ENCODE measurements around the gene LRRIQ1. TPM values are rescaled to one million over a fixed set of nuclear protein-coding genes. Genes with fewer than 3 reads are reported as not detected.
"Not testable (repeated sequence)": the region's sequence is repeated elsewhere in the genome, so short reads cannot be mapped to it uniquely, and the experiment has no call there.

Gene LRRIQ1
- total RNA-seq, 1 donor from 2014 or later: not detected

- H3K9me3 Mint-ChIP-seq (ENCODE audit: unreplicated experiment): no peaks in the 10 kb centered on the region
- no peak for TF ChIP-seq CTCF (IDR thresholded peaks at IDR 0.05)
- no peak for DNase-seq (ENCODE audit: extremely low spot score, unreplicated experiment)
- H3K4me3 Mint-ChIP-seq (ENCODE audit: unreplicated experiment): no peak overlapping the region
- H3K27ac Mint-ChIP-seq (ENCODE audit: unreplicated experiment): no peak overlapping the region
- no peaks in the 10 kb centered on the region for H3K4me1 Mint-ChIP-seq (ENCODE audit: unreplicated experiment)
- no peaks in the 10 kb centered on the region for H3K27me3 Mint-ChIP-seq (ENCODE audit: unreplicated experiment)
- no peaks in the 10 kb centered on the region for H3K36me3 Mint-ChIP-seq (ENCODE audit: unreplicated experiment)
Measured at GRCh38 chr12:85190728-85191127, 154.6 kb downstream of the LRRIQ1 start.

GRCh38 chr12:85203809-85204208 is 167.7 kb downstream of the LRRIQ1 start:
- not testable (repeated sequence) for H3K36me3 Mint-ChIP-seq (ENCODE audit: unreplicated experiment); H3K4me3 Mint-ChIP-seq (ENCODE audit: unreplicated experiment); DNase-seq (ENCODE audit: extremely low spot score, unreplicated experiment); H3K4me1 Mint-ChIP-seq (ENCODE audit: unreplicated experiment); H3K27ac Mint-ChIP-seq (ENCODE audit: unreplicated experiment); H3K9me3 Mint-ChIP-seq (ENCODE audit: unreplicated experiment); H3K27me3 Mint-ChIP-seq (ENCODE audit: unreplicated experiment)

- no peak for TF ChIP-seq CTCF (IDR thresholded peaks at IDR 0.05)
- no peaks in the 10 kb centered on the region for H3K36me3 Mint-ChIP-seq (ENCODE audit: unreplicated experiment)
- DNase-seq (ENCODE audit: extremely low spot score, unreplicated experiment): no peak
- no peak overlapping the region for H3K27ac Mint-ChIP-seq (ENCODE audit: unreplicated experiment)
- peaks cover 6% of the 10 kb centered on the region for H3K27me3 Mint-ChIP-seq (ENCODE audit: unreplicated experiment)
- H3K4me1 Mint-ChIP-seq (ENCODE audit: unreplicated experiment): no peaks in the 10 kb centered on the region
- no peak overlapping the region for H3K4me3 Mint-ChIP-seq (ENCODE audit: unreplicated experiment)
- H3K9me3 Mint-ChIP-seq (ENCODE audit: unreplicated experiment): peaks cover 10% of the 10 kb centered on the region
Measured at GRCh38 chr12:85206543-85206942, 170.4 kb downstream of the LRRIQ1 start.

- H3K4me1 Mint-ChIP-seq (ENCODE audit: unreplicated experiment); H3K36me3 Mint-ChIP-seq (ENCODE audit: unreplicated experiment); H3K9me3 Mint-ChIP-seq (ENCODE audit: unreplicated experiment); H3K27ac Mint-ChIP-seq (ENCODE audit: unreplicated experiment); H3K4me3 Mint-ChIP-seq (ENCODE audit: unreplicated experiment); DNase-seq (ENCODE audit: extremely low spot score, unreplicated experiment): not testable (repeated sequence)
- peaks cover 15% of the 10 kb centered on the region for H3K27me3 Mint-ChIP-seq (ENCODE audit: unreplicated experiment)
Measured at GRCh38 chr12:85224339-85224738, 188.2 kb downstream of the LRRIQ1 start.

- Mint-ChIP-seq H3K4me1 (ENCODE audit: unreplicated experiment) (no peaks in the 10 kb centered on the region), H3K9me3 (ENCODE audit: unreplicated experiment) (no peaks in the 10 kb centered on the region), H3K36me3 (ENCODE audit: unreplicated experiment) (no peaks in the 10 kb centered on the region), H3K4me3 (ENCODE audit: unreplicated experiment) (no peak overlapping the region), H3K27ac (ENCODE audit: unreplicated experiment) (no peak overlapping the region), H3K27me3 (ENCODE audit: unreplicated experiment) (peaks cover 15% of the 10 kb centered on the region)
- TF ChIP-seq CTCF (IDR thresholded peaks at IDR 0.05): no peak
- DNase-seq (ENCODE audit: extremely low spot score, unreplicated experiment): no peak
Measured at GRCh38 chr12:85225501-85225900, 189.3 kb downstream of the LRRIQ1 start.

- Mint-ChIP-seq H3K36me3 (ENCODE audit: unreplicated experiment) (no peaks in the 10 kb centered on the region), H3K4me3 (ENCODE audit: unreplicated experiment) (no peak overlapping the region), H3K9me3 (ENCODE audit: unreplicated experiment) (peaks cover 7% of the 10 kb centered on the region), H3K27me3 (ENCODE audit: unreplicated experiment) (peaks cover under 1% of the 10 kb centered on the region), H3K4me1 (ENCODE audit: unreplicated experiment) (no peaks in the 10 kb centered on the region), H3K27ac (ENCODE audit: unreplicated experiment) (no peak overlapping the region)
- DNase-seq (ENCODE audit: extremely low spot score, unreplicated experiment): no peak
- TF ChIP-seq CTCF (IDR thresholded peaks at IDR 0.05): no peak
Measured at GRCh38 chr12:85237327-85237726, 201.2 kb downstream of the LRRIQ1 start.
